Liver (tissue), 9 donors: ENCODE data around the gene RALGPS1. TPM values are rescaled to one million over a fixed set of nuclear protein-coding genes. Genes with fewer than 3 reads are reported as not detected.

Experiments
- DNase-seq: peaks from one replicate; pipeline ENCODE4 v3.0.0-alpha.2; 2017; ENCODE audit warnings: low spot score
- H3K27ac ChIP-seq, 2 donors: one replicate each; pipeline ENCODE4 v1.7.0; 2013; ENCODE audit warnings: inconsistent platforms in 2 of 2, low read length in 2 of 2, control low read depth in 1 of 2, low read depth in 1 of 2, mild to moderate bottlenecking in 1 of 2
- H3K27me3 ChIP-seq, 4 donors: one replicate each; pipeline versions ENCODE4 v1.6.1 to v1.7.0; 2013; ENCODE audit warnings: low read length in 3 of 4, inconsistent platforms in 1 of 4, mild to moderate bottlenecking in 1 of 4, moderate library complexity in 1 of 4; ENCODE audit not compliant: control insufficient read depth in 4 of 4, insufficient read depth in 4 of 4
- H3K36me3 ChIP-seq, 4 donors: one replicate each; pipeline versions ENCODE4 v1.6.1 to v1.7.0; 2013; ENCODE audit warnings: low read length in 3 of 4, mild to moderate bottlenecking in 3 of 4, low read depth in 1 of 4, moderate library complexity in 1 of 4; ENCODE audit not compliant: control insufficient read depth in 4 of 4, insufficient read depth in 3 of 4
- H3K4me1 ChIP-seq, 4 donors: one replicate each; pipeline versions ENCODE4 v1.6.1 to v1.7.0; 2013; ENCODE audit warnings: low read length in 3 of 4, mild to moderate bottlenecking in 3 of 4, moderate library complexity in 1 of 4; ENCODE audit not compliant: control insufficient read depth in 4 of 4, insufficient read depth in 4 of 4
- H3K4me3 ChIP-seq, 3 donors: one replicate each; pipeline versions ENCODE4 v1.6.1 to v1.7.0; 2013; ENCODE audit warnings: low read length in 3 of 3, control low read depth in 1 of 3, low read depth in 1 of 3, mild to moderate bottlenecking in 1 of 3
- H3K9ac ChIP-seq, 2 donors: one replicate each; pipeline ENCODE4 v1.7.0; 2013; ENCODE audit warnings: low read length in 2 of 2, mild to moderate bottlenecking in 2 of 2, moderate library complexity in 2 of 2, control low read depth in 1 of 2, low read depth in 1 of 2
- H3K9me3 ChIP-seq, 4 donors: one replicate each; pipeline versions ENCODE4 v1.6.1 to v1.7.0; 2013; ENCODE audit warnings: low read length in 3 of 4; ENCODE audit not compliant: control insufficient read depth in 4 of 4
- EGR1 ChIP-seq, 2 donors: IDR thresholded peaks; 2 replicates each; pipeline ENCODE4 v1.6.1; 2016 to 2018; ENCODE audit warnings: antibody characterized with exemption in 2 of 2, low read depth in 2 of 2
- FOXA2 ChIP-seq: IDR thresholded peaks from 2 replicates; pipeline ENCODE4 v1.6.1; 2016; ENCODE audit warnings: antibody characterized with exemption
- GABPA ChIP-seq, 2 donors: IDR thresholded peaks in 1 of 2; conservative IDR thresholded peaks in 1 of 2; 2 replicates each; pipeline ENCODE4 v1.6.1; 2016; ENCODE audit warnings: antibody characterized with exemption in 2 of 2, mild to moderate bottlenecking in 1 of 2, moderate library complexity in 1 of 2
- HNF4A ChIP-seq, 2 donors: conservative IDR thresholded peaks; 2 replicates each; pipeline ENCODE4 v1.6.1; 2016; ENCODE audit warnings: antibody characterized with exemption in 2 of 2, mild to moderate bottlenecking in 2 of 2
- HNF4G ChIP-seq: IDR thresholded peaks from 2 replicates; pipeline ENCODE4 v1.6.1; 2016; ENCODE audit warnings: antibody characterized with exemption
- JUND ChIP-seq, 2 donors: IDR thresholded peaks; 2 replicates each; pipeline ENCODE4 v1.6.1; 2016; ENCODE audit warnings: antibody characterized with exemption in 2 of 2
- RAD21 ChIP-seq, 2 donors: IDR thresholded peaks; 2 replicates each; pipeline ENCODE4 v1.6.1; 2016; ENCODE audit warnings: antibody characterized with exemption in 2 of 2, mild to moderate bottlenecking in 2 of 2
- RXRA ChIP-seq, 2 donors: IDR thresholded peaks; 2 replicates each; pipeline ENCODE4 v1.6.1; 2017 to 2018; ENCODE audit warnings: antibody characterized with exemption in 2 of 2, mild to moderate bottlenecking in 1 of 2
- SP1 ChIP-seq: IDR thresholded peaks from 2 replicates; pipeline ENCODE4 v1.6.1; 2018; ENCODE audit warnings: antibody characterized with exemption, mild to moderate bottlenecking
- YY1 ChIP-seq: IDR thresholded peaks from 2 replicates; pipeline ENCODE4 v1.6.1; 2016; ENCODE audit warnings: antibody characterized with exemption, mild to moderate bottlenecking
- ZBTB33 ChIP-seq: IDR thresholded peaks from 2 replicates; pipeline ENCODE4 v1.6.1; 2016; ENCODE audit warnings: antibody characterized with exemption
- WGBS: extraction: QIAGEN DNeasy Blood & Tissue Kit; methylation state at CpG from one replicate; pipeline ENCODE4 v1.1.7; 2013; 5-methylcytosine and 5-hydroxymethylcytosine counted together
- polyA plus RNA-seq, 2 donors: library from polyadenylated mRNA; stranded (reverse) in 1 of 2; unstranded in 1 of 2; fragments of 200-250 nt in 1 of 2; fragments of >200 nt in 1 of 2; fragmentation: Nextera tagmentation in 1 of 2; extraction: Ambion mirVana in 1 of 2; gene quantifications; one replicate each; pipeline versions ENCODE4 v1.2.1 to v1.2.3, GENCODE V29; 2013 to 2015
- total RNA-seq, 2 donors: library from RNA; depleted of rRNA; stranded (reverse); fragments of >200 nt; gene quantifications; one replicate each; pipeline ENCODE4 v1.2.3, GENCODE V29; 2014
- TF ChIP-seq, protein P1 (sequence below): fragments of 150-350 bp; IDR thresholded peaks from 2 replicates; pipeline ENCODE4 v1.5.1; 2017; ENCODE audit warnings: improper control_type of control experiment, low read depth, low read length; ENCODE audit not compliant: missing input control
- TF ChIP-seq, protein P2 (sequence below): IDR thresholded peaks from 2 replicates; pipeline ENCODE4 v1.6.1; 2016; ENCODE audit warnings: antibody characterized with exemption, mild to moderate bottlenecking
- TF ChIP-seq, protein P3 (sequence below): IDR thresholded peaks from 2 replicates; pipeline ENCODE4 v1.6.1; 2016; ENCODE audit warnings: antibody characterized with exemption
- TF ChIP-seq, protein P4 (sequence below): IDR thresholded peaks from 2 replicates; pipeline ENCODE4 v1.6.1; 2016; ENCODE audit warnings: antibody characterized with exemption
- donor health status: healthy.
- donor health status: healthy.
- donor health status: healthy.
- donor health status: healthy.
- donor health status: healthy.

The RALGPS1 gene
- total and polyA plus RNA-seq, 4 donors: 1.4 to 2.7 (median 2.0) TPM

DNA sequence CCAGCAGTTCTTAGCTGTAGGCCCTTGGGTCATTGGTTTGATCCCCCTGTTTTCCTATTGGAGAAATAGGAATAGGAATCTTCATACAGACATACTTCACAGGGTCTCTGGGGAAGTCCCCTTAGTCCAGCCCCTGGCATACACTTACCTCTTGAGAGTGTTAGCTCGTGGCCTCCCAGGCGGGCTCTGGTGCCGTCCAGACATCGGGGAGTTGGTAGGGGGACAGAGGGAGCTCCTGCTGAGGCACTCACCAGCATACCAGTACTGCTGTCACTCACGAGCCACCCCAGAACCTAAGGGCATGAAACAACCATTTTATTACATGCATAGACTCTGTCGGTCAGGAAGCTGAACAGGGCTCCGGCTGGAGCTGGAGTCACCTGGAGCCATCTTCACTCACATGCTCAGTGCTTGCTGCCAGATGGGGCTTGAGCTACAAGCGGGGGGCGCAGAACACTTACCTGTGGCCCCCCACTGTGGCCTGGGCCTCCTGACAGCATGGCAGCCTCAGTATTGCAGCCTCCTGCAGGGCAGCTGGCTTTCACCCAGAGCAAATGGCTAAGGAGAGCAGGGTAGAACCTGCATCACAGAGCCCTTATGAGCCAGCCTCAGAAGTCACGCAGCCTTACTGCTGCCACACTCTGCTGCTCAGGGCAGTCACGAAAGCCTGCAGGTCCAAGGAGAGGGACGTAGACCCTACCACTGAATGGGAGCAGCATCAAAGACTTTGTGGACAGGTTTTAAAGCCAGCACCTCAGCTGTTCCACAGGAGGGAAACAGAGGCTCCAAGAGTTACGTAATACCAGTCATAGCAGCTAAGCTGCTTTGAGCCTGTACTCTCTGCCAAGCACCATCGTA lies 266.1 kb downstream of the RALGPS1 start:
- no peaks in the 10 kb centered on the region for H3K9me3 ChIP-seq
- no peak overlapping the region for H3K4me3 ChIP-seq
- H3K4me1 ChIP-seq: peaks cover 0 to 17% (median 12%) of the 10 kb centered on the region in 4 donors
- no peak for TF ChIP-seq GABPA (IDR thresholded peaks at IDR 0.05 in 1 of 2, conservative IDR thresholded peaks at IDR 0.05 in 1 of 2)
- TF ChIP-seq HNF4G: no peak
- TF ChIP-seq, protein P1, sequence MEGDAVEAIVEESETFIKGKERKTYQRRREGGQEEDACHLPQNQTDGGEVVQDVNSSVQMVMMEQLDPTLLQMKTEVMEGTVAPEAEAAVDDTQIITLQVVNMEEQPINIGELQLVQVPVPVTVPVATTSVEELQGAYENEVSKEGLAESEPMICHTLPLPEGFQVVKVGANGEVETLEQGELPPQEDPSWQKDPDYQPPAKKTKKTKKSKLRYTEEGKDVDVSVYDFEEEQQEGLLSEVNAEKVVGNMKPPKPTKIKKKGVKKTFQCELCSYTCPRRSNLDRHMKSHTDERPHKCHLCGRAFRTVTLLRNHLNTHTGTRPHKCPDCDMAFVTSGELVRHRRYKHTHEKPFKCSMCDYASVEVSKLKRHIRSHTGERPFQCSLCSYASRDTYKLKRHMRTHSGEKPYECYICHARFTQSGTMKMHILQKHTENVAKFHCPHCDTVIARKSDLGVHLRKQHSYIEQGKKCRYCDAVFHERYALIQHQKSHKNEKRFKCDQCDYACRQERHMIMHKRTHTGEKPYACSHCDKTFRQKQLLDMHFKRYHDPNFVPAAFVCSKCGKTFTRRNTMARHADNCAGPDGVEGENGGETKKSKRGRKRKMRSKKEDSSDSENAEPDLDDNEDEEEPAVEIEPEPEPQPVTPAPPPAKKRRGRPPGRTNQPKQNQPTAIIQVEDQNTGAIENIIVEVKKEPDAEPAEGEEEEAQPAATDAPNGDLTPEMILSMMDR: no peak
- TF ChIP-seq, protein P2, sequence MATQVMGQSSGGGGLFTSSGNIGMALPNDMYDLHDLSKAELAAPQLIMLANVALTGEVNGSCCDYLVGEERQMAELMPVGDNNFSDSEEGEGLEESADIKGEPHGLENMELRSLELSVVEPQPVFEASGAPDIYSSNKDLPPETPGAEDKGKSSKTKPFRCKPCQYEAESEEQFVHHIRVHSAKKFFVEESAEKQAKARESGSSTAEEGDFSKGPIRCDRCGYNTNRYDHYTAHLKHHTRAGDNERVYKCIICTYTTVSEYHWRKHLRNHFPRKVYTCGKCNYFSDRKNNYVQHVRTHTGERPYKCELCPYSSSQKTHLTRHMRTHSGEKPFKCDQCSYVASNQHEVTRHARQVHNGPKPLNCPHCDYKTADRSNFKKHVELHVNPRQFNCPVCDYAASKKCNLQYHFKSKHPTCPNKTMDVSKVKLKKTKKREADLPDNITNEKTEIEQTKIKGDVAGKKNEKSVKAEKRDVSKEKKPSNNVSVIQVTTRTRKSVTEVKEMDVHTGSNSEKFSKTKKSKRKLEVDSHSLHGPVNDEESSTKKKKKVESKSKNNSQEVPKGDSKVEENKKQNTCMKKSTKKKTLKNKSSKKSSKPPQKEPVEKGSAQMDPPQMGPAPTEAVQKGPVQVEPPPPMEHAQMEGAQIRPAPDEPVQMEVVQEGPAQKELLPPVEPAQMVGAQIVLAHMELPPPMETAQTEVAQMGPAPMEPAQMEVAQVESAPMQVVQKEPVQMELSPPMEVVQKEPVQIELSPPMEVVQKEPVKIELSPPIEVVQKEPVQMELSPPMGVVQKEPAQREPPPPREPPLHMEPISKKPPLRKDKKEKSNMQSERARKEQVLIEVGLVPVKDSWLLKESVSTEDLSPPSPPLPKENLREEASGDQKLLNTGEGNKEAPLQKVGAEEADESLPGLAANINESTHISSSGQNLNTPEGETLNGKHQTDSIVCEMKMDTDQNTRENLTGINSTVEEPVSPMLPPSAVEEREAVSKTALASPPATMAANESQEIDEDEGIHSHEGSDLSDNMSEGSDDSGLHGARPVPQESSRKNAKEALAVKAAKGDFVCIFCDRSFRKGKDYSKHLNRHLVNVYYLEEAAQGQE: no peak
- no peak for TF ChIP-seq YY1
- no peak for TF ChIP-seq EGR1 (IDR thresholded peaks at IDR 0.05; ENCODE audit: low read depth in 2 of 2)
- no peak for TF ChIP-seq RXRA (IDR thresholded peaks at IDR 0.05)
- H3K36me3 ChIP-seq: no peaks in the 10 kb centered on the region
- WGBS: 95% methylated on average over 14 of the region's 14 CpGs
- no peaks in the 10 kb centered on the region for H3K27me3 ChIP-seq
- no peak overlapping the region for H3K9ac ChIP-seq
- H3K27ac ChIP-seq: no peak overlapping the region
- DNase-seq: peak; percentile 13

DNA sequence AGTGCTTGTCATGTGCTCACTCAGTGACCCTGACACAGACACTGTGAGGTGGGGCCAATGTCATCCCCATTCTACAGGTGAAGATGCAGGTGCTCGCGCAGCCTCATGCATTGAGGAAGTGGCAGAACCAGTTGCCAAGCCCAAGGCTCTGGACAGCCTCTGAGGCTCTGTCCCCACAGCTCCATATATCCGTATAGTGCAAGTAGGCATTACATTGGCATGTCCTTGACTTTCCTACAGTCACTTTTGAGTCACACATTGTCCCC lies 266.7 kb downstream of the RALGPS1 start:
- no peaks in the 10 kb centered on the region for H3K27me3 ChIP-seq
- H3K36me3 ChIP-seq: no peaks in the 10 kb centered on the region
- peaks cover 0 to 17% (median 12%) of the 10 kb centered on the region in 4 donors for H3K4me1 ChIP-seq
- DNase-seq: no peak
- H3K4me3 ChIP-seq: no peak overlapping the region
- H3K27ac ChIP-seq: no peak overlapping the region
- 99% methylated on average over 3 of the region's 3 CpGs for WGBS
- H3K9ac ChIP-seq: no peak overlapping the region
- no peaks in the 10 kb centered on the region for H3K9me3 ChIP-seq
- TF ChIP-seq, protein P1: no peak
- no peak for TF ChIP-seq HNF4G
- no peak for TF ChIP-seq RAD21 (IDR thresholded peaks at IDR 0.05)
- TF ChIP-seq JUND (IDR thresholded peaks at IDR 0.05): no peak
- no peak for TF ChIP-seq RXRA (IDR thresholded peaks at IDR 0.05)
- no peak for TF ChIP-seq FOXA2
- no peak for TF ChIP-seq YY1
- no peak for TF ChIP-seq ZBTB33
- TF ChIP-seq, protein P2: no peak
- TF ChIP-seq GABPA (IDR thresholded peaks at IDR 0.05 in 1 of 2, conservative IDR thresholded peaks at IDR 0.05 in 1 of 2): no peak
- no peak for TF ChIP-seq EGR1 (IDR thresholded peaks at IDR 0.05; ENCODE audit: low read depth in 2 of 2)
- TF ChIP-seq, protein P3, sequence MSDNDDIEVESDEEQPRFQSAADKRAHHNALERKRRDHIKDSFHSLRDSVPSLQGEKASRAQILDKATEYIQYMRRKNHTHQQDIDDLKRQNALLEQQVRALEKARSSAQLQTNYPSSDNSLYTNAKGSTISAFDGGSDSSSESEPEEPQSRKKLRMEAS: no peak
- TF ChIP-seq HNF4A (conservative IDR thresholded peaks at IDR 0.05): no peak
- no peak for TF ChIP-seq SP1
- TF ChIP-seq, protein P4, sequence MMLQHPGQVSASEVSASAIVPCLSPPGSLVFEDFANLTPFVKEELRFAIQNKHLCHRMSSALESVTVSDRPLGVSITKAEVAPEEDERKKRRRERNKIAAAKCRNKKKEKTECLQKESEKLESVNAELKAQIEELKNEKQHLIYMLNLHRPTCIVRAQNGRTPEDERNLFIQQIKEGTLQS: no peak
